BLaER1 treated with 17β-estradiol and CSF1 and Interleukin-3, amounts not matched to agents 10 nM and 100 nM (cell line): ENCODE measurements around the gene FBXO11.
"Not testable (repeated sequence)": the region's sequence is repeated elsewhere in the genome, so short reads cannot be mapped to it uniquely, and the experiment has no call there.

Source experiments
- H3K27ac ChIP-seq, 11 experiments: shearing (Covaris generic); formaldehyde crosslinking; 2 replicates each; pipeline ENCODE4 v1.8.1; 2022
- H3K27me3 ChIP-seq, 11 experiments: shearing (Covaris generic); formaldehyde crosslinking; 2 replicates each; pipeline ENCODE4 v1.8.1; 2022
- H3K36me3 ChIP-seq, 11 experiments: shearing (Covaris generic); formaldehyde crosslinking; 2 replicates each; pipeline ENCODE4 v1.8.1; 2022
- H3K4me1 ChIP-seq, 10 experiments: shearing (Covaris generic); formaldehyde crosslinking; 2 replicates each; pipeline ENCODE4 v1.8.1; 2022
- H3K4me2 ChIP-seq, 11 experiments: shearing (Covaris generic); formaldehyde crosslinking; 2 replicates each; pipeline ENCODE4 v1.8.1; 2022
- H3K4me3 ChIP-seq, 10 experiments: shearing (Covaris generic); formaldehyde crosslinking; 2 replicates each; pipeline ENCODE4 v1.8.1; 2022
- H3K9ac ChIP-seq, 11 experiments: shearing (Covaris generic); formaldehyde crosslinking; 2 replicates each; pipeline ENCODE4 v1.8.1; 2022
- H3K9me3 ChIP-seq, 11 experiments: shearing (Covaris generic); formaldehyde crosslinking; replicated peaks in 1 of 11; 2 replicates each; pipeline ENCODE4 v1.8.1; 2022
- H4K20me1 ChIP-seq, 11 experiments: shearing (Covaris generic); formaldehyde crosslinking; 2 replicates each; pipeline ENCODE4 v1.8.1; 2022
- Cebpa-rat ChIP-seq, 11 experiments: shearing (Covaris generic); IDR thresholded peaks; 2 replicates each; pipeline ENCODE4 v1.8.1; 2022

The FBXO11 gene

GRCh38 chr2:47900857-47901256 lies 5.4 kb downstream of the FBXO11 start:
- H3K4me2 ChIP-seq = no peak overlapping the region
- H3K4me1 ChIP-seq = peaks cover 41 to 70% (median 62%) of the 10 kb centered on the region in 10 experiments
- H3K36me3 ChIP-seq = peaks cover 0 to 19% (median 0%) of the 10 kb centered on the region in 11 experiments; a peak in 7 of 22 replicates
- H3K9me3 ChIP-seq = no peaks in the 10 kb centered on the region
- H3K27me3 ChIP-seq = no peaks in the 10 kb centered on the region
- H3K9ac ChIP-seq = no peak overlapping the region
- no peak overlapping the region for H3K4me3 ChIP-seq
- TF ChIP-seq Cebpa-rat (IDR thresholded peaks at IDR 0.05) = no peak
- peaks cover 78 to 89% (median 85%) of the 10 kb centered on the region in 11 experiments for H4K20me1 ChIP-seq
- no peak overlapping the region for H3K27ac ChIP-seq

- Histone ChIP-seq H3K9me3 (no peaks in the 10 kb centered on the region), H3K27me3 (no peaks in the 10 kb centered on the region), H3K27ac (peak overlapping the region in 7 of 11 experiments; percentile 3 to 39 (median 34); a peak in 11 of 22 replicates), H3K4me3 (no peak overlapping the region), H3K4me2 (peak overlapping the region; percentile 26 to 88 (median 73)), H4K20me1 (peaks cover 85 to 96% (median 92%) of the 10 kb centered on the region in 11 experiments), H3K9ac (peak overlapping the region in 4 of 11 experiments; percentile 27 to 60 (median 40); a peak in 6 of 22 replicates), H3K36me3 (peaks cover 0 to 26% (median 0%) of the 10 kb centered on the region in 11 experiments; a peak in 8 of 22 replicates), H3K4me1 (peaks cover 47 to 77% (median 67%) of the 10 kb centered on the region in 10 experiments)
- no peak for TF ChIP-seq Cebpa-rat (IDR thresholded peaks at IDR 0.05)
Measured at GRCh38 chr2:47899915-47900816, 6.1 kb downstream of the FBXO11 start.

GRCh38 chr2:47897883-47898731 lies 8.2 kb downstream of the FBXO11 start:
- peak overlapping the region in 10 of 11 experiments; percentile 17 to 58 (median 42); a peak in 14 of 22 replicates for H3K9ac ChIP-seq
- peaks cover 87 to 97% (median 94%) of the 10 kb centered on the region in 11 experiments for H4K20me1 ChIP-seq
- TF ChIP-seq Cebpa-rat (IDR thresholded peaks at IDR 0.05) = no peak
- no peaks in the 10 kb centered on the region for H3K9me3 ChIP-seq
- H3K27ac ChIP-seq = peak overlapping the region; percentile 3 to 75 (median 60); a peak in 20 of 22 replicates
- H3K4me2 ChIP-seq = peak overlapping the region; percentile 52 to 88 (median 74)
- H3K4me3 ChIP-seq = peak overlapping the region in 2 of 10 experiments; percentile 3 to 23; a peak in 3 of 20 replicates
- H3K4me1 ChIP-seq = peaks cover 52 to 93% (median 71%) of the 10 kb centered on the region in 10 experiments
- peaks cover 0 to 30% (median under 1%) of the 10 kb centered on the region in 11 experiments; a peak in 11 of 22 replicates for H3K36me3 ChIP-seq
- H3K27me3 ChIP-seq = no peaks in the 10 kb centered on the region

- Histone ChIP-seq H3K4me2 (peak overlapping the region; percentile 52 to 88 (median 74)), H3K4me3 (peak overlapping the region in 1 of 10 experiments; percentile 23; a peak in 1 of 20 replicates), H4K20me1 (peaks cover 87 to 97% (median 94%) of the 10 kb centered on the region in 11 experiments), H3K4me1 (peaks cover 52 to 93% (median 68%) of the 10 kb centered on the region in 10 experiments), H3K36me3 (peaks cover 0 to 32% (median 7%) of the 10 kb centered on the region in 11 experiments; a peak in 14 of 22 replicates), H3K27ac (peak overlapping the region in 10 of 11 experiments; percentile 30 to 75 (median 64); a peak in 19 of 22 replicates), H3K9ac (peak overlapping the region in 9 of 11 experiments; percentile 30 to 51 (median 40); a peak in 11 of 22 replicates)
- H3K9me3 ChIP-seq, H3K27me3 ChIP-seq: not testable (repeated sequence)
Measured at GRCh38 chr2:47897191-47897882, 9.0 kb downstream of the FBXO11 start.

GRCh38 chr2:47896450-47896968 lies 9.8 kb downstream of the FBXO11 start:
- H3K4me1 ChIP-seq = peaks cover 44 to 93% (median 67%) of the 10 kb centered on the region in 10 experiments
- H3K27ac ChIP-seq = peak overlapping the region in 2 of 11 experiments; percentile 34 to 70; a peak in 1 of 22 replicates
- TF ChIP-seq Cebpa-rat (IDR thresholded peaks at IDR 0.05) = no peak
- peaks cover 87 to 97% (median 94%) of the 10 kb centered on the region in 11 experiments for H4K20me1 ChIP-seq
- 0 out of 20 replicates have a peak overlapping the region, but pooled peaks of 1 of the 10 experiments have one; percentile 22 for H3K4me3 ChIP-seq
- H3K9me3 ChIP-seq = no peaks in the 10 kb centered on the region; a peak in 1 of 22 replicates
- peak overlapping the region; percentile 42 to 88 (median 74); a peak in 21 of 22 replicates for H3K4me2 ChIP-seq
- H3K27me3 ChIP-seq = no peaks in the 10 kb centered on the region
- H3K9ac ChIP-seq = no peak overlapping the region; a peak in 1 of 22 replicates
- H3K36me3 ChIP-seq = peaks cover 0 to 34% (median 11%) of the 10 kb centered on the region in 11 experiments; a peak in 14 of 22 replicates

- no peak overlapping the region for H3K4me3 ChIP-seq
- no peaks in the 10 kb centered on the region for H3K27me3 ChIP-seq
- H3K36me3 ChIP-seq = peaks cover 10 to 52% (median 30%) of the 10 kb centered on the region in 11 experiments; a peak in 20 of 22 replicates
- peaks cover 38 to 98% (median 73%) of the 10 kb centered on the region in 10 experiments for H3K4me1 ChIP-seq
- H3K9me3 ChIP-seq = no peaks in the 10 kb centered on the region; a peak in 2 of 22 replicates
- peak overlapping the region in 5 of 11 experiments; percentile 0 to 53 (median 27); a peak in 5 of 22 replicates for H3K4me2 ChIP-seq
- H4K20me1 ChIP-seq = peaks cover 94 to 100% (median 100%) of the 10 kb centered on the region in 11 experiments
- TF ChIP-seq Cebpa-rat (IDR thresholded peaks at IDR 0.05) = no peak
- H3K27ac ChIP-seq = no peak overlapping the region
- no peak overlapping the region for H3K9ac ChIP-seq
Measured at GRCh38 chr2:47893771-47894170, 12.5 kb downstream of the FBXO11 start.

- peaks cover 18 to 63% (median 41%) of the 10 kb centered on the region in 11 experiments; a peak in 21 of 22 replicates for H3K36me3 ChIP-seq
- no peak for TF ChIP-seq Cebpa-rat (IDR thresholded peaks at IDR 0.05)
- H3K27ac ChIP-seq = no peak overlapping the region
- no peak overlapping the region for H3K4me3 ChIP-seq
- peaks cover 96 to 100% (median 100%) of the 10 kb centered on the region in 11 experiments for H4K20me1 ChIP-seq
- H3K9me3 ChIP-seq = peaks cover 0 to 5% (median 0%) of the 10 kb centered on the region in 11 experiments; a peak in 4 of 22 replicates
- peak overlapping the region in 8 of 11 experiments; percentile 3 to 60 (median 7); a peak in 6 of 22 replicates for H3K4me2 ChIP-seq
- H3K4me1 ChIP-seq = peaks cover 28 to 88% (median 64%) of the 10 kb centered on the region in 10 experiments
- H3K27me3 ChIP-seq = no peaks in the 10 kb centered on the region
- no peak overlapping the region for H3K9ac ChIP-seq
Measured at GRCh38 chr2:47892338-47892730, 14.0 kb downstream of the FBXO11 start.
